ENCODE data around the gene OBSL1.

The OBSL1 gene

DNA sequence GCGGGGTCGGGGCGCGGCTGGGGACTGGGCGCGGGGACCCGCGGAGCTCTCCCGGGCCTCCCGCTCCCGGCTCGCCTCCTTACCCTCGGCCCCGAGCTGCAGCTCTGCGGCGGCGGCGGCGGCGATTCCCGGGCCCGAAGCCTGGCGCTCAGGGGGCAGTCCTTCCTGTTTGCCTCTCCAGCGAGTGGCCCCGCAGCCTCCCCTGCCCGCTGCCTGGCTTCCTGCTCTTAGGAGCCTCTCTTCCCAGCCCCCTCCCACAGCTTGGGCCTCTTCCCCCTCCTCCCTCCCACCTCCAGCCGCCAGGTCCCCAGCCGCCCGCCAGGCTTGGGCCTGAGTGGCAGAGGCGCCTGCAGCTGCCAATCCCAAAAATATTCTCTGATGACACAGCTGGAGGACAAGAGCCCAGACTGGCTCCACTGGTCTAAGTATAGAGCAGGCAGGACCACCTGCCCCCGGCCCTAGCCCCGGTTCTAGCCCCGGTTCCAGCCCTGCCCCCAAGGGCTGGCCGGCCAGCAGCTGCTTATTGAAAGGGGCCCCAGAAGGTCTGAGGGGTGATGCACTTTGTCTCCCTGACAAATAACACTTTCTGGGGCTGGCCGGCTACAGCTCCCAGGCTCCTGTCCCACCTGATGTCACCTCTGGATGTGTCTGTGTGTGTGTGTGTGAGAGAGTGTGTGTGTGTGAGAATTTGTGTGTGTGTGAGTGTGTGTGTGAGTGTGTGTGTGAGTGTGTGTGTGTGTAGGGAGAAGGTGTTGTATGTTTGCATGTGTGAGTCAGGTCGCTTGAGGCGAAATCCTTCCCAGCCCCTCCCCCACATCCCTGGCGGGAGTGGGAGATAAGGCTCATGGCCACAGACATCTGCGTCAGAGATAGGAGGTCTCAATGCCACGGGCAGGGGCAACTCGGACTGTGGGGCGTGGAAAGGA lies at the start of gene OBSL1:
OBSL1 (minus strand) TSS at position 229 of the 926 bp plus-strand sequence. CDS start 307 bp downstream, outside the sequence.
- peak; percentile 41 for FAIRE-seq

DNA sequence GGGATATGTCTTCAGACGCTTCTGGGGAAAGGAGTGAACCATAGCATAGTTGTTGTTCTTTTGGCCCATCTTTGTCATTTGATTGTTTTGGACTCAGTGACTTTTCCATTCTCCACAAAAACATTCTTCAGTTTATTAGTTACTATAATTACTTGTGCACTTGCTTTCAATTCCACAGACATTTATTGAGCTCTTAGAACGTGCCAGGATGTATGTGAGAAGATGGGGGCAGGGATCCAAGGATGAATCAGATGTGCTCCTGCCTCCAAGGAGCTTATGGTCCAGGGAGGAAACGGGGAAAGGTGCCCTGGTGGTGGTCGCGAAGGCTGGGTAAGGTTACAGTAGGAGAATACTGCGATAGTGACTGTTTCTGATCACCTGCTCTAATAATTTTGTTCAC lies 49.2 kb upstream of the OBSL1 start:
- FAIRE-seq = no peak

DNA sequence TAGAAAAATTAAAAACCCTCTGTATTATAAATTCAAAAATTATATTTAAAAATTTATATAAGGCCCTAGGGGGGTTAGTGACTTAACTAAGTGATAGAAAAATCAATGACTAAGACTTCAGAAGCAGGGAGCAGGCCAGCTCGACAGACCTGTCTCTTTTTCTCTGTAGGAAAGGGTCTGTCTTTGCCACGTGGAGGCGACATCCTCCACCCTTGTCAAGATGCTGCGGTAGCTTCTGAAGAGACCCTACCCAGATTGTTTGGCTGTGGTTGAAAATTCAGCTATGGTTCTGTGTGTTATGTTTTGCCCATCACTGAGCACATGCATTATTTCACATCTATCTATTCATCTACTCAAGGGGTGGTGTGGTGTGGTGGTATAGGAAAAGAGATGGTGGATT lies 47.9 kb upstream of the OBSL1 start:
- FAIRE-seq = no peak

DNA sequence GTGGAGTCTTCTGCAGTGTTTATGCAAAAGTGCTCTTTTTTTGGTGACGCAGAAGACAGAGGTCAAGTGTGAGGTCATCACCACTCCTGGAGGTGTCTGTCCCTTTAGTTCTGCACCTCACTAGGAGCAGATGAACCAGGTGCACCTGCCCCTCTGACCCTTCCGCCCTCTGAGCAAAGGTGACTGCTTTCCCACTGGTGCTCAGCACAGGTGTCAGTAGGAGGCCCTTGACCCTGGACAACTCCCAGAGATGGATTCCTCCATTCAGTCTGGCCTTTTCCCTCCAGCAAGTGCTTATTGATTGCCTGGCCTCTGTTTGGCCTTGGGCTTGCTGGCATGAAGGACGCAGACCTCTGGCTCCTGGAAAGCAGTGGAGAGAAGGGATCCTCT lies 47.4 kb upstream of the OBSL1 start:
- FAIRE-seq = no peak

DNA sequence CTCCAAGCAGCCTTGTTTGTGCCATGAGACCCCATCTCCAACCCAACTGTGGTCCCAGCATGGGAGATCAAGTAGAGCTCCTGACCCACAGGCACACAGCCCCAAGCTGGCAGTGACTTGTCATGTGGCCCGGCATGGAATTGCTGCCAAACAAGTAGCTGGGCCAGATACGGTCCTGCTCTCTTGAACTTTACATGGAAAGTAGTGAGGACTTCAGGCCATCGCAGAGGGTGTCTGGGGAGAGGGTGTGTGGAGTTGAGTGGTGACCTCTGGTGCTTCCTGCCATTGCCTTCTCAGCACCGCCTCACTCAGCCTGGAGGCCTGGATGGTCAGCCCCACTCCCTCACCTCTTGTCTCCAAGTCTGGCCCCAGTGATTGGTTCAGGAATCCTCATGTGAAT lies 45.2 kb upstream of the OBSL1 start:
- FAIRE-seq = no peak

DNA sequence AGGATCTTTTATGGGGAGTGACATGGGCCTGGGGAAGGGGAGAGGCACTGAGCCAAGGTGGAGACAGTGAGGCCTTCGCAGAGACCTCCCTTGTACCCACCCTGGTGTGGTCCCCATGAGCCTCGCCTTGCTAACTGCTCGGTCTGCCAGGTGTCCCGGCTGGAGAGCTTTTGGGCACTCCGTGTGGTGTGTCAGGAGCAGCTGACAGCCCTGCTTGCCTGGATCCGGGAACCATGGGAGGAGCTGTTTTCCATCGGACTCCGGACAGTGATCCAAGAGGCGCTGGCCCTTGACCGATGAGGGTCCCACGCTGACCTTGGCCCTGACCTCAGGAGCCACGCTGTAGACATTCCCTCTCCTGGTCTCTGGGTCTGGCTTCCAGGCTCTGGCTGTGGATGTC lies 44.6 kb upstream of the OBSL1 start:
- no peak for FAIRE-seq

DNA sequence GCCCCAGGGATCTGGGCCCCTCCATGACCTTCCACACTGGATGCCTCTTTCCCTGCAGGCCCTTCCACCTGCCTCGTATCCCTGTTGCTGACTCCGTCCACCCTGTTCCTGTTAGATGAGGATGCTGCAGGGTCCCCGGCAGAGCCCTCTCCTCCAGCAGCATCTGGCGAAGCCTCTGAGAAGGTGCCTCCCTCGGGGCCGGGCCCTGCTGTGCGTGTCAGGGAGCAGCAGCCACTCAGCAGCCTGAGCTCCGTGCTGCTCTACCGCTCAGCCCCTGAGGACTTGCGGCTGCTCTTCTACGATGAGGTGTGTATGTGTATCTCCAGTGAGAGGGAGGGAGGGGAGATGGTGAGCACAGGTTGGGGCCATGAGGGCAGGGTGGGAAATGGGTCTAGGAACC lies 43.7 kb upstream of the OBSL1 start:
- FAIRE-seq = no peak

DNA sequence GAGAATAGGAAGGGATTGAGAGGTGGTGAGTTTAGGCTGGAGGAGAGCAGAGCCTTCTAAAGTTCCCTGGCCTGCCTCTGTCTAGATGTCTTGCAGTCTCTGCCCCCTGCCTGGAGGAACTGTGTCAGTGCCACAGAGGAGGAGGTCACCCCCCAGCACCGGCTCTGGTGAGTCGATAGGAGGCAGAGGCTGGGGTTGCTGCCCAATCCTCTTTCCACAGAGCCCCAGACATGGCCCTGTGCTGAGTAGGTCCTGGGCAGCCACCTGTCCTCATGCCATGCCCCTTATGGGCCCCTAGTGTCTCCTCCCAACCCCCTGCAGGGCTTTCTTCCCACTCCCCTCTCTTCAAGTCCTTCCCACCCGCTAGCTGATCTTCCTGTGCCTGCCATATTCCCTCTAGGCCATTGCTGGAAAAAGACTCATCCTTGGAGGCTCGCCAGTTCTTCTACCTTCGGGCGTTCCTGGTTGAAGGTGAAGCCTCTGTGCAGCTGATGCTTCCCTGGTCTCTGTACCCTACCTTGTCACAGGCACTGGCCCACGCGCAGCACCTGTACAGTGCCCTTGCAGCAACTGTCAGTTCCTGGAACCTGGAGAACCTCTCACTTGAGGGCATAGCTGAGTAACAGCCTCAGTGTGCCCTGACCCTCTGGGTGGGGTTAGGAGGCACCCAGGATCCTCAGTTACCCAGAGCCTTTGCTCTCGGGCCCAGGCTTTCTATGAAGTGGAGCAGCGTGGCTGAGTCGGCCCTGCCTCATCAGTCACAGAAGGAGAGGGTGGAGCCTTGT lies 42.9 kb upstream of the OBSL1 start:
- FAIRE-seq = no peak

DNA sequence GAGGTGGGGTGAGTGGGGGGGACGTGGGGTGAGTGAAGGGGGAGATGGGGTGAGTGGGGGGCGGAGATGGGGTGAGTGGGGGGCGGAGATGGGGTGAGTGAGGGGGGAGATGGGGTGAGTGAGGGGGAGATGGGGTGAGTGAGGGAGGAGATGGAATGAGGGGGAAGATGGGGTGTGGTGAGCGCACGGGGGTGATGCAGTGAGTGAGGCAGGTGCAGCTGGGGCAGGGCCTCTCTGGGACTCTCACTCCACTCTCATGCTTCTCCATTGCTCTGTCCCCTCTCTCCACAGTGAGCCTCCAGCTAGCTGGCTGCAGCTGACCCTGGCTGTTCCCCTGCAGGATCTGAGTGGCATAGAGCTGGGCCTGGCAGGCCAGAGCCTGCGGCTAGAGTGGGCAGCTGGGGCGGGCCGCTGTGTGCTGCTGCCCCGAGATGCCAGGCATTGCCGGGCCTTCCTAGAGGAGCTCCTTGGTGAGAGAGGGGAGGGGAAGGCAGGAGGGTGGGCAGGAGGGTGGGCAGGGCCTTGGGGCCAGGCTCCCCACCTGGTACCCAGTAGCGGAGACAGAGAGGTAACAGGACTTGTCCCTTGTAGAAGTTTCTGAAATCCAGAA lies 42.2 kb upstream of the OBSL1 start:
- no peak for FAIRE-seq

DNA sequence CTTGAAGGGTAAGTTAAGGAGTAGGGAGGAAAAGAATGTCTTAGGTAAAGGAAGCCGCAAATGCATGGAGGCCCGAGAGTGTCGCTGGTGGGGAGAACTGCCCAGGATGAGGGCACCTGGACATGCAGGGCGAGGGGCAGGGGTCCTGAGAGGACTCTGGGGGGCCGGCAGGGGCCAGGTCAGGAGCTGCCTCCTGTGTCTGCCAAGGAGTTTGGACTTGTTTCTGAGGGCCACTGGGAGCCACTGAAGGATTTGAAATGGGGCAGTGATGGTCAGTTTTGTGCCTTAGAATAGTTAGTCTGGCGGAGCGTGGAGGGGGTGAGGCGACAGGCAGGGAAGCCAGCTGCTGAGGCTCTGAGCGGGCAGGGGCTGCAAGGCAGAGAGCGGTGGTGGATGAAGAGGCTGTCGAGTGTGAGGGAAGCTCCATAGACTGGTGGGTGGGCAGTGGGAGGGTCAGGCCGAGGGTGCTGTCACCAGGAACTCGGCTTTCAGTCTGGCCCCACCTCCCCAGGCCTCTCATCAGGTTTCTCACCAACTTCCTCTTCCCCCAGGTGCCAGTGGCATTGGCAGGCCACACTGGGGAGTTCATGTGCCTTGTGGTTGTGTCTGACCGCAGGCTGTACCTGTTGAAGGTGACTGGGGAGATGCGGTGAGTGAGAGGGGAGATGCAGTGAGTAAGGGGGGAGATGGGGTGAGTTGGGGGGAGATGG lies 41.4 kb upstream of the OBSL1 start:
- no peak for FAIRE-seq

DNA sequence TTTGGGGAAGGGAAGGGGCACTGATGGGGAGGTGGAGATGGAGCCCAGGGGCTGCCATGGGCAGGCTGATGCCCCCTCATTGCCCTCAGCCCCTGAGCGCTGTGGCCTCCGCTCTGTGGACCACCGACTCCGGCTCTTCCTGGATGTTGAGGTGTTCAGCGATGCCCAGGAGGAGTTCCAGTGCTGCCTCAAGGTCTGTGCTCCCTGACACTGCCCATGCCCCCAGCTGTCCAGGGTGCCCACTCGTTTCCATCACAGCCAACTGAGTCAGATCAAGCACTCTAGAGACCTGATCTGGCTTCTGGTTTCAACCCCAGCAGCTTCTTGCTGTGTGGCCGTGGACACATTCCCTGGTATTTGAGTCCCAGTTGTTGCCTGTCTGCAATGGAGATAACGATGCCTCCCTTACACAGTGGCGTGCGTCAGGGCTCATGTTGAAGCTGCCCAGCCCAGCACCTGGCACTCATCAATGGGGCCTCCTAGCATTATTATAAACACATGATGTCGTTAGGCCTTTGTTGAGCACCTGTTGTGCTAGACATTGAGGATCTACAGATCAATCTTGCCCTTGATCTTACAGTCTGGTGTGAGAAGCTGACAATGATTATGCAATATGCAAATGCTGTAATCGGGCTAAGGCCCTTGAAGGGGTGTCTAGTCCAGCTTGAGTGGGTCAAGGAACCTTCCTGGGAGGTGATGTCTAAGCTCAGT lies 40.7 kb upstream of the OBSL1 start:
- FAIRE-seq = no peak

DNA sequence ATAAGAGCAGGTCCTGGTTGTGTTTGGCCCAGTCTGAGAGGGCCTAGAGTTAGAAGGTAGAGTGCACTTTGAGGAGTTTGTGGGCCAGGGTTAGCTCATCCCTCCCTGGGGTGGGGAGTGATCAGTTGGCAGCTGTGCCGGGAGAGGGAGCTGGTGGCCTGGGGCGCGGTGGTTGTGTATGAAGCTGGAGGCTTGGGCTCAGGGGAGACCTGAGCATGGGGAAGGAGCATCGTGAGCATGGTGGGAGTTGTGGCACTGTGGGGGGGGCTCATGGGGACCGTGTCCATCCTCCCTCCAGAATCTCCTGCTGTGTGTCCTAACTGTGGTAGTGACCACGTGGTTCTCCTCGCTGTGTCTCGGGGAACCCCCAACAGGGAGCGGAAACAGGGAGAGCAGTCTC lies 40.0 kb upstream of the OBSL1 start:
- no peak for FAIRE-seq

DNA sequence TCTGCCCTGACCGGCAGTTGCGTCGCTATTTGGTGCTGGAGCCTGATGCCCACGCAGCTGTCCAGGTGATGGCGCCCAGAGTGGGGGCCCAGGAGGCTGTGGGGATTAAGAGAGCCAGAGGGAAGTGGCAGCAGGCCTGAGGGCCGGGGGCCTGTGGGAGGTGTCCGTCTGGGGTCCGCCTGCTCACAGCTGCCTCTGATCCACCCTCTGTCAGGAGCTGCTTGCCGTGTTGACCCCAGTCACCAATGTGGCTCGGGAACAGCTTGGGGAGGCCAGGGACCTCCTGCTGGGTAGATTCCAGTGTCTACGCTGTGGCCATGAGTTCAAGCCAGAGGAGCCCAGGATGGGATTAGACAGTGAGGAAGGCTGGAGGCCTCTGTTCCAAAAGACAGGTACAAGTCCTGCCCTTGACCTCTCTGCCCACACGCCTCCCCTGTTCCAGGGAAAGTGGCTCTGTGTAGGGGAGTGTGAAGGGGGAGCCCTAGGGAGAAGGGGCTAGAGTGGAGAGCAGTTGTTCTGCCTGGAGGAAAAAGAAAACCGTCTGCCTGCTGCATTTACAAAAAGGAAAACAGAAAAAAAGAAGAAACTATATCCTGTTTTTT lies 37.9 kb upstream of the OBSL1 start:
- FAIRE-seq = no peak

DNA sequence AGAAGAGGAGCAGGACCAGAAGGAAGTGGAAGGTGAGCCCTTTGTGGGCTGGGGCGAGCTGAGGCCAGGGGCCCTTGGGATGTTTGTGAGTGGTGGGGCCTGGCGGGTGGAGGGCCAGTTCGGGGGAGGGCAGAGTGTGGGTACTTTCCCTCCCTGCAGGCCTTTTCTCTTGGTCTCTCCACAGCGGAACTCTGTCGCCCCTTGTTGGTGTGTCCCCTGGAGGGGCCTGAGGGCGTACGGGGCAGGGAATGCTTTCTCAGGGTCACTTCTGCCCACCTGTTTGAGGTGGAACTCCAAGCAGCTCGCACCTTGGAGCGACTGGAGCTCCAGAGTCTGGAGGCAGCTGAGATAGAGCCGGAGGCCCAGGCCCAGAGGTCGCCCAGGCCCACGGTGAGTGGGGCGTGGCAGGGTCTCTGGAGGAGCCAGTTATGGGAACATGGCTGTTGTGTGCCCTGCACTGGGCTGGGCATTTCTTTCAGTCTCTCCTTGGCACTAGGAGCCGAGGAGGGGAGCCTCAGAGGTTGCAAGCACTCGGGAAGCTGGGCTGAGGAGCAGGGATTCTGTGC lies 37.1 kb upstream of the OBSL1 start:
- FAIRE-seq = no peak

DNA sequence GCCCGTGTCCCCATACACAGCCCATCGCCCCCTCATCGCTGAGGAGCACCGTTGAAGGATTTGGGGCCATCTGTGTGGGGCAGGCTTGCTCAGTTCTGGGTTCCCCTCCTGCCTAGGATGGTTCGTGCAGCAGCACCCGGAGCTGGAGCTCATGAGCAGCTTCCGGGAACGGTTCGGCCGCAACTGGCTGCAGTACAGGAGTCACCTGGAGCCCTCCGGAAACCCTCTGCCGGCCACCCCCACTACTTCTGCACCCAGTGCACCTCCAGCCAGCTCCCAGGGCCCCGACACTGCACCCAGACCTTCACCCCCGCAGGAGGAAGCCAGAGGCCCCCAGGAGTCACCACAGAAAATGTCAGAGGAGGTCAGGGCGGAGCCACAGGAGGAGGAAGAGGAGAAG lies 36.6 kb upstream of the OBSL1 start:
- FAIRE-seq = no peak

DNA sequence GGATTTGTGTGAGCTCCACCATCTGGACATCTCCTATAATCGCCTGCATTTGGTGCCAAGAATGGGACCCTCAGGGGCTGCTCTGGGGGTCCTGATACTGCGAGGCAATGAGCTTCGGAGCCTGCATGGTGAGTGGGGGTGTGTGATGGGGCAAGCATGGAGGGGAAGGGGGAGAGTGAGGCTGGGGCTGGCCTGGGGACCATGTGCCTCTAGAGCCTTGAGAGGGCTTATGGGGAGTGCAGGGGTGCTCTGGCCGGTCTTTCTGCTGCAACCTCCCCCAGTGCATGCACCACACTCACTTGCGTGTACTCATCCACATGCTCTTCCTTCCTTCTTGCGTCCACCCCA lies 34.2 kb upstream of the OBSL1 start:
- FAIRE-seq = no peak

DNA sequence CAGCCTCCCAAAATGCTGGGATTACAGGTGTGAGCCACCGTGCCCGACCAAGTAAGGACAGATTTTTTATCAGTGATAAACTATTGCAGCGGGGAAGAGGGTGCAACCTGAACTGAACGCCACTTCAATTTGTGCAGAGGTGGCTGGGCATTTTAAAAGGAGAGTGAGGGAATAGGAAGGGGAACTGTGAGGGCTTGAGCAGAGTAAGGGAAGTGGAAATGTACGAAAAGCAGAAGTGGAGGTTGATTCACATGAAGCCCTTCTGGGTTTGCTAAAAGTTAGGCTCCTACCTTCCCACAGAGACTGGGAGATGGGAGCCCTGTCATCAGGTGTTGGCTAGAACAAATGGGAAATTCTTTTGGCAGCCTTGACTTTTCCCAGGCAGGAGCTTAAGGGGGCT lies 32.4 kb upstream of the OBSL1 start:
- FAIRE-seq = no peak

DNA sequence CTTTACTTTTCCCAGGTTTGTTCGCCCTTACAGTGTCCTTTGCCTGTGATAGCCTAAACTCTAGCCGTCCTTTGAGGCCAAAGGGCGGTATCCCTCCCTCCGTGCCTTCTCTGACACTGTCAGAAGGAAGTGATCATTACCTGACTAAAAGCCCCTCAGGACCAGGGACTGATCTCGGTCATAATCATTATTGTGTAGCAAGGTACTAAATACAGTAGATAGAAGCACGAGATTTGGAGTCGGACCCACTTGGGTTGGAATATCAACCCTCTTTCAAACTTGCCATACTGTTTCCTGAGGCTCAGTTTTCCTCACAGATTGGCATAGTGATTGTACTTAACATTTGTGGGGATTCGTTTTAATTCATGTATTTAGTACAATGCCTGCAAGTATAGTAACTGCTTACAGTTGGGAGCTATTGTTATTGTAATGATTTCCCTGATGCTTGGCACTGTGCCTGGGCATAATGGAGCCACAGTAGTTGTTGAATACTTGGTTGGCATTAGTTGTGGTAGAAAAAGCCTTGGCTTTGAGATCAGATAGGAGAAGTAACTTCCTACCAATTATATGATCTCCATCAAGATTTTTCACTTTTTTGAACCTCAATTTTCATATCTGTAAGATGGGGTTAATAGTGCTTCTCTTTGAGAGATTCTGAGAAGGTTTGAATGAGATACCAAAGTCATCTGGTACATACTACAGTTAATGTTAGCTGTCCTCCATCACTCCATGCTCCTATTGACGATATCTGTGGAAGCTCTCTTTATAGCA lies 27.2 kb upstream of the OBSL1 start:
- FAIRE-seq = no peak

DNA sequence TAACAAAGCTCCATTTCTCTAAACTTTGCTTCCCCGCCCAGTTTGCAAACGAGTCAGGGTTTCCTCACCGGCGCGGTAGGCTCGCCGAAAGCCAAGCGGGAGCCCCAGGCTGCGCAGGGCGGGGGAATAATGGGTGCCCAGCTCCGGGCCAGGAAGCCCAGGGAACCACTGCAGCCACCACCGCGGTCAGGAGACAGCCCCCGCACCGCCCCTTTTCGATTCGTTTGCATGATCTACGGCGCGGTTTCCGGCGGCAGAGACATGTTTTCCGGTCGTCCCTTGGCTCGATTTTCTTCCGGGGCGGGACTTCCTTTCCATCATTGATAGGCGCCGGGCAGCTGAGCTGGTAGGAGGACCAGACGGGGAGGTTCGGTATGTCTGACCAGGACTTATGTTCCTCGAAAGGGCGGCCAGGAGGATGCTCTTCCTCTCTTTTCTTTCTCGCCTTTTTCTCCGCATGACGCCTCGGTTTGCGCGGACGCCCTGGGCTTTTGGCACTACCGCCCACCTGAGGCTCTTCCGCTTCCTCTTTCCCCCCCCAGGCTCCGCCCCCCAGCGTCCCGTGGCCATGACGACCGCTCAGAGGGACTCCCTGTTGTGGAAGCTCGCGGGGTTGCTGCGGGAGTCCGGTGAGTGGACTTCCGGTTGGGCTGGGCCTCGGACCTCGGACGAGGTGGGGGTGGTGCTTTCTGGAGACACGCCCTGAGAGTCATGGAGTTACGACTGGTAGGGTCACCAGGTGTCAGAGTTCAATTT lies 26.4 kb upstream of the OBSL1 start, which contains the start of gene STK11IP:
STK11IP (plus strand) TSS at position 306 of the 756 bp plus-strand sequence; CDS start at position 569, 263 bp downstream.
- peak; percentile 81 for FAIRE-seq

Measured in islet of Langerhans (tissue), 1 donor.